Posterior vena cava (tissue), 2 donors: ENCODE data around the gene NSUN4. TPM values are rescaled to one million over a fixed set of nuclear protein-coding genes. Genes with fewer than 3 reads are reported as not detected.
A peak's percentile ranks its signal among the peaks of the same experiment; 100 is the strongest.

Experiments used
- DNase-seq: peaks from one replicate; pipeline ENCODE4 v3.0.0-alpha.2; 2020; ENCODE audit warnings: low spot score
- intact Hi-C, 2 donors: fragments of 100-400 bp; cut with DNase I; formaldehyde crosslinking; loops; one replicate each; pipeline versions ENCODE4 v1.14.1 to v1.14.2; 2022 to 2023
- total RNA-seq, 2 donors: library from RNA; stranded (reverse); fragmentation: NEBNext Ultra II Directional; extraction: Animal tissue kit (Norgen Biotek cat#: 25700); gene quantifications; one replicate each; pipeline ENCODE4 v1.2.1, GENCODE V29; 2021
- donor health status: DM: yes; HTN: yes; CAD: no.
- donor health status: DM: yes; HTN: yes; CAD: no.

The NSUN4 gene
- total RNA-seq, 2 donors from 2014 or later: 17.3 to 18.9 TPM

DNA sequence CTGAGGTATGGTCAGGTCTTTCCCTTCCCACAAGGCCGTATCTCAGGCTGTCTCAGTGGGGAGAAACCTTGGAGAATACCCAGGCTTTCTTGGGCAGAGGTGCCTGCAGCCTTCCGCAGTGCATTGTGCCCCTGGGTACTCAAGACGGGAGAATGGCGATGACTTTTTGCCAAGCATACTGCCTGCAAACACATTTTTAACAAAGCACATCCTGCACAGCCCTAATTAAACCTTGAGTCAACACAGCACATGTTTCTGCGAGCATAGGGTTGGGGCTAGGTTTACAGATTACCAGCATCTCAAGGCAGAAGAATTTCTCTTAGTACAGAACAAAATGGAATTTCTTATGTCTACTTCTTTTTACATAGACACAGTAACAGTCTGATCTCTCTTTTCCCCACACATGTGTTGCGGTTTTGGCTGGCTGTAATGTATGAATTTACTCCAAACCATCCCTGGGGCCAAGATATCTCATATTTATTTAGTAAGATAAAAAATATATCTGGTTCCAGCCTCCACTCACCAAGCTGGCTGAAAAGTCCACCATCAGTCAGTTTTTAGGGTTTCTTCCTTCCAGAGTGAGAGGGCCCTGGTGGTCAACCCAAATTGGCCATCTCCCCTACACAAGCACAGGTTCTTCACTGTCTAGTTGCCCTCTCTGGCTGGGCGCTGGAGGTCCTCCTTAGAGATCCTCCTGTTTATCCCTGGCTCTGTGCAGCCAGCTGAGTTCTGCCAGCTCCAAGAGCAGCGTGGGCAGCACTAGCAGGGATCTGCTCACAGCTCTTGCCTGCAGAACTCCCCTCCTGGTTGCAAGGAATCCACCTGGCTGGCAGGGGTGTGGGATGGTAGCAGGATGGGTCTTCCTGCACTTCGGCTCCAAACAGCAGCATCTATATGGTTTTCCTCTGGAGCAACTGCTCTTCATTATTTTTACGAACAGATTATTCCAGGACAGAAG lies 56.1 kb downstream of the NSUN4 start:
- DNase-seq: no peak
- intact Hi-C loops: no loop called here

DNA sequence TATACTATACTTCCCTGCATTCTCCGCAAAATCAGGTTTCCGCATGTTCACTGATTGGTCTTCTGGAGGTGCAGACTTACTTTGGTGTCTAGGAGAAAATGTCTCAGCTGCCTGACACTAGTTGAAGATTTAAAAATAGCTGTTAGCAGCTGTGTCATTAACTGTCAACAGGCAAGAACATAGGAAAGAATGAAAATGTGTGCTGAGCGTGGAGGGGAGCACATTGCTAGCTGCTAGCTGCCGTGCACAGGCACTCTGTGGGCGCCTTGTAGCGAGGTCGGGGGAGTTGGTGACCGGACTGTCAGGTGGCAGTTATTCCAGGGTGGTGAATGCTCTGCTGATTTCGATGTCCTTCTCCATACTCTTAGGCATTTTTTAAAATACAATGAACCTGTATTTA lies 58.7 kb downstream of the NSUN4 start:
- intact Hi-C loops: no loop called here

DNA sequence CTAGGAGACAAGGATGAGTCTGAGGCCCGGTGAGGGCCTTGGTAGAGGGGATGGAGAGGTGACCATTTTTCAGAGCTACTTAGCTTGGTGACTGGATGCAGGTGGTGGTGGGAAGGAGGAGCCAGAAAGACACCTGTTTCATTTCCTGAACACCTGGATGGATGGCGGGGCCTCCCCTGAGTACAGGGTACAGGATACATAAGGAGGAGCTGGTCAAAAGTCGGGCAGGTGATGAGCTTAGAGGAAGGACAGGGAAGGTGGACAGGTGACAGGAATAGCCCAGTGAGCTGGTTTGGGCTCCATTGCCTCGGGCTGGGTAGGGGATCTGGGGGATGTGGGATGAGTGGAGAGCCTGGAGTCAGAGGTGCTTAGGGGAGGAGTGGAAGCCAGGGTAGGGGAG lies 59.8 kb downstream of the NSUN4 start:
- no peak for DNase-seq
- intact Hi-C loops: no loop called here

More for the DNA sequence above, 58.7 kb downstream of the NSUN4 start:
- DNase-seq: no peak

DNA sequence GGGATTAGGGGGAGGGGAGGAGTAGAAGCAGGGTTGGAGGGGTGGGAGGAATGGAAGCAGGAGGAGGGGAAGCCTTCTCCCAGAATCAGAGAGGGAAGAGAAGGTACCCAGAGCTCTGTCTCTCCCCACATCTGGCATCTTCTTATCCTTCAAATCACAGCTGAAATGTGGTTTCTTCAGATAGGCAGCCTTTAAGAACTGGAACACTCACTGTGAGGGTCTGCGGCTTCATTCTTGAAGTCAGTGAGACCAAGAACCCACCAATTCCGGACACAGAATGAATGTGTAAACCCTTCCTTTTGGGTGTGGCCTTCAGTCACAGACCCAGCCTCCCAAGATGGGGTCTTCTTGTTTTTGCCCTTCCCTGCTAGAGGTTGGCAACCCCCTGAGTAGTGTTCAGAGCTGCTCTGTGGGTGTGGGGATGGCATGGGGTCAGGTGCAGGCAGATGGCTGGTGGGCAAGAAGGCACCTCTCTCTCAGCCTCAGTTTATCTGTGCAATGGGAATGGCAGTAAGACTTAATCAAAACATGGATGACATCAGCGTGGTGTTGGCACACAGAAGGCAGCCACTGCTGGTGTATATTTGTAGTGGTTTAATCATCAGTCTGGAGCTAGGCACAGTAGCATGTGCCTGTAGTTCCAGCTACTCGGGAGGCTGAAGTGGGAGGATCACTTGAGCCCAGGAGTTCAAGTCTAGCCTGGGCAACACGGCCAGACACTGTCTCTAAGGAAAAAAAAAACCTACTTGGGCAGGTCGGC lies 60.7 kb downstream of the NSUN4 start:
- intact Hi-C loops: no loop called here
- no peak for DNase-seq

DNA sequence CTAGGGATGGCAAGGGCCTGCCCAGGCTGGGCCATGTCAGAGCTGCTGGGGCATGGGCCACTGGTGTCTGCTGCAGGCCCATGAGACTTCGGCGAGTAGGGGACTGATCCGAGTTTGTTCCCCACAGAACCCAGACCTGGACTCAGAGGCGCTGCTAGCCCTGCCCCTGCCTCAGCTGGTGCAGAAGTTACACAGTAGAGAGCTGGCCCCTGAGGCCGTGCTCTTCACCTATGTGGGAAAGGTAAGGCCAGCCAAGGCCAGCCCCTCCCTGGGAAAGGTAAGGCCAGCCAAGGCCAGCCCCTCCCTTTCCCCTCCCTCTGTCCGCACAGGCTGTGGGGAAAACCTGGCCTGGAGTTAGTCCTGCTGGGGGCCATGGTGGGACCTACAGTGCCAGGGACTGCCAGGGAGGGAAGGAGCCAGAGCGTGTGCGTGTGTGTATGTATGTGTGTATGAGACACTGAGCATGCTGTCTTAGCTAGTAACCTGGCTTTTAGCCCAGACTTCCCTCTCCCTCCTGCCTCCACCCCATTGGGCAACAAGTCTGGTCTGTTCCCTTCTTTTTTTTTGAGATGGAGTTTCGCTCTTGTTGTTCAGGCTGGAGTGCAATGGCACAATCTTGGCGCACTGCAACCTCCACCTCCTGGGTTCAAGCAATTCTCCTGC lies 61.5 kb downstream of the NSUN4 start:
- DNase-seq: no peak
- intact Hi-C loops: no loop called here

DNA sequence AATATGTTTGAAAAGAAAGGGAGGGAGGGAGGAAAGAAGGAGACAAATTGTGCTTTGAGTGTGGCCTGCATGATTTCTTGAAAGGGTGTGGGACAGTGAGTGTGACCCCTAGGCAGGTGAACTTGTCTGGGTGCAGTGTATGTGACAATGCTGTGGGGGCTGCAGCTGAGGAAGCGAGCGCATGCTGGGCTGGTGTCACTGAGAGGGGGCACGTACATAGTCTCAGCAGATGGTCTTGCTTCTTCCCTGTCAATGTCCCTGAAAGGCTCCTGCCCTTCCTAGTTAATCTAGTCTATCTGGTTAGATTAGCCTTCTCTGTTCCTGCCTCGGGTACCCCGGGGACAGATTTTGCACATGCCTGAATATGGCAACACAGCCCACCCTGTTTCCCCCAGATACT lies 63.3 kb downstream of the NSUN4 start:
- intact Hi-C loops: loop anchor here in 1 of 2 donors (1.0 kb wide), 1 partner anchor 123 kb away; no protein-coding TSS in a partner anchor
- no peak for DNase-seq

DNA sequence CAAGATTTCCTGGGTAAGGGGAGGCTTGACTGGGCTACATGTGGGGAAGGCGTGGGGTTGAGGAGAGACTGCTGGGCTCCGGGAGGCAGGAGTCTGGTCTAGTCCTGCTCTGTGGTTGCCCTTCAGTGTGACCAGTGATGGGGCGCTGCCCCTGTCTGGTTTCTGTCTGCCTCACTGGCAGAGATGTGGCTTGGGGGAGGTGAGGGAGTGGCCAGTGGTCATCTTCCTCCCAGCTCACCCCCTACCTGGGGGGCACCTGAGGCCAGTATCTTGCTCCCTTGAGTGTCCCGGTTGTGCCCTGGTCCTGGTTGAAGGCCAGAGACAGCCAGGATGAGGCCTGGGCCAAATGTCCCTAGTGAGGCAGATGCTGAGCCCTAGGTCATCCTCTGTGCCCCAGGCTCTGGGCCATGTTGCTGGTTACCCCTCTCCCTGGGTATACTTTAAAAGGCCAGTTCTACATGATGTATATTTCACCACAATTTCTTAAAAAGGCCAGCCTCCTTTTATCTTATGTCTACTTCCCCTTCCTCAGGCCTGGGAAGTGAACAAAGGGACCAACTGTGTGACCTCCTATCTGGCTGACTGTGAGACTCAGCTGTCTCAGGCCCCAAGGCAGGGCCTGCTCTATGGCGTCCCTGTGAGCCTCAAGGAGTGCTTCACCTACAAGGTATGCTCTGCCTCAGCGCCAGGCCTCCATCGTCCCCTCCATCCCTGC lies 64.0 kb downstream of the NSUN4 start:
- intact Hi-C loops: loop anchor here in 1 of 2 donors (1.0 kb wide), 1 partner anchor 123 kb away; no protein-coding TSS in a partner anchor
- DNase-seq: no peak

DNA sequence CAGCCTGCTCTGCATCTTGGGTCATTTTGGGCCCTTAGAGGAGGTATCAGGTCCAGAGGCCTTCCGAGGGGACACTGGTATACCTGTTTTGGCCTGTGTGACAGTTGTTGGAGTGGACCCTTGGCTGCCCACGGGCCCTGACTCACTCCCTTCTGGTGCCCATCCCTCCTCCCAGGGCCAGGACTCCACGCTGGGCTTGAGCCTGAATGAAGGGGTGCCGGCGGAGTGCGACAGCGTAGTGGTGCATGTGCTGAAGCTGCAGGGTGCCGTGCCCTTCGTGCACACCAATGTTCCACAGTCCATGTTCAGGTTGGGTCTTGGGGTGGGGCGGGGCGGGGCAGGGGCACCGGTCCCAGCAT lies 64.6 kb downstream of the NSUN4 start:
- no peak for DNase-seq
- intact Hi-C loops: no loop called here

DNA sequence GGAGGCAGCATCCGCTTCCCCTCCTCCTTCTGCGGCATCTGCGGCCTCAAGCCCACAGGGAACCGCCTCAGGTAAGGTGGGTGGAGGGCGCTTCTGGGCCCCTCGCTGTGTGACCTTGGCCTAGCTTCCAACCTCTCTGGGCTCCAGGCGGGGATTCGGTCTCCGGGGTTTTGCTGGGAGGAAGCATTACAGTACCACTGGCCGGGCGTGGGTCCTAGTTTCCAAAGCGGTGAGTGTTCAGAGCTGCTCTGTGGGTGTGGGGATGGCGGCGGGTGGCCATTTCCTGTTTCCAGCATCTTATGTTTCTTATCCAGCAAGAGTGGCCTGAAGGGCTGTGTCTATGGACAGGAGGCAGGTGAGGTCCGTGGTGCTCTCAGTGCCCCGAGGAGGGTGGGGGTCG lies 65.1 kb downstream of the NSUN4 start:
- intact Hi-C loops: no loop called here
- DNase-seq: no peak

DNA sequence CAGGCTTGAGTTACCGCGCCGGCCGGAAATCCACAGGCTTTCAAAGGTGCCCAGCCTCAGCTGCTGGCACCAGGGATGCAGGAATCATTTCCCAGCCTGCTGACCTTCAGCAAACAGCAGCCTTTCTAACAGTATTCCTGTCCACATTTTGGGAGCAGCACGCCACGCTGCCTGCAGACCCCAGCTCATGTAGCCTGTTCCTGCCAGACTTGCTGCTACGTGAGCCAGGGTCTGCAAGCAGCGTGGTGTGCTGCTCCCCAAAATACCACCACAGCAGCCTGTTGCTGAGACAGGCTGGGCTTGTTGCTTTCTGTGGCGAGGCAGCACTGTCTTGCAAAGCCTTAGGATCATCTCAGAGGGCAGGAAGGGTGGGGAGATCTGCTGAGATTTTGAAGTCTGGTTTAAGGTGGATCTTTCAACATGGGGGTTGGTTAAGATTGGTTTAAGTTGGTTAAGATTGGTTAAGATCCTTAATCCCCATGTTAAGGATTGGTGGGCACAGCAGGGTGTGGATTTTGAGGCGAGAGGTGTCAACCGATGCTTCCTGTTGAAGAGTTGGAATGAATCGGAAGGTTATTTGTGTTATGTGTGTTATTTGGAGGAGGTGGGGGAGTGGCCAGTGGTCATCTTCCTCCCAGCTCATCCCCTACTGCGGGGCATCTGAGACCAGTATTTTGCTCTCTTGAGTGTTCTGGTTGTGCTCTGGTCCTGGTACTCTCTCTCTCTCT lies 66.4 kb downstream of the NSUN4 start:
- DNase-seq: no peak
- intact Hi-C loops: no loop called here

DNA sequence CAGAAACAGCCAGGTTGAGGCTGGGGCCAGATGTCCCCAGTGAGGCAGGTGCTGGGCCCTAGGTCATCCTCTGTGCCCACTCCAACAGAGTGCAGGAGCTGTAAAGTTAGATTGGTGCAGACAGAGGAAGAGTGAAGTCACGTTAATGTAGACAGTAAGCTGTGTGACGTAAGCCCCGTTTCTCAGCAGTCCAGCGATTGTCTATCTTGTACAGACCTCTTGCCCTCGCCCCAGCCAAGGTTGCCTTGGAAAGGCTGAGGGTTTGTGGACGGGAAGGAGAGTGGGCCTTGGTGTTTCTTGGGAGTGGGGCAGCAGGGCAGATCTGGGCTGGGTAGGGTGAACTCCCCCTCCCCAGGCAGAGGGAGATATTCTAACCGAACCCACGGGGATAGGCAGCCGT lies 67.0 kb downstream of the NSUN4 start:
- peak; percentile 73 for DNase-seq
- intact Hi-C loops: no loop called here

DNA sequence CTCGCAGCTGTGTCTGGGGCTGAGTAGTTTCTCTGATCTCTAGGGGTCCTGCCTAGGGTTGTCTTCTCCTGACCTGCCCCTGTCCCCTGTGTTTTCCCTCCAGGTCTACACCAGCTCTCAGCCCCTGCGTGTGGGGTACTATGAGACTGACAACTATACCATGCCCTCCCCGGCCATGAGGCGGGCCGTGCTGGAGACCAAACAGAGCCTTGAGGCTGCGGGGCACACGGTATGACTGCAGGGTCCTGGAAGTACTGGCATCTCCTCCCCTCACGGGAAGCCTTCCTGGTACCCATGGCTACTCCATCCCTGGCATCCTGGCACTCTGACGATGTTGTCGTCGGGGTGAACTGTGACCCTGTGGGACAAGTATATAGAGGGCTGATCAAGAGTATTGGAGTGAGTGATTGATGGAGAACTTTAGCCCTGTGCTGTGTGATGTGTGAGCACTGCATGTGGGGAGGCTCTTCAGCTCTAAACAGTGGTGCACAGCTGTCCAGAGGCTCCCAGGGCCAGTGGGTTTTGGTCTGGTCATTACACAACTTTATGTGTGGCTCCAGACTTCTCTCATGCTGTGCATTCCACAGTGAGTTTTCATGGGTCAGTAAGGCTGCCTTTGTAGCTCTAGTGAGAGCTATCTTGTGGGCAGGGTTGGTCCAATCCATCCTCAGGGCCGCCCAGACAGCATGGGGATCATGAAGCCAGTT lies 67.9 kb downstream of the NSUN4 start:
- intact Hi-C loops: no loop called here
- peak; percentile 66 for DNase-seq

DNA sequence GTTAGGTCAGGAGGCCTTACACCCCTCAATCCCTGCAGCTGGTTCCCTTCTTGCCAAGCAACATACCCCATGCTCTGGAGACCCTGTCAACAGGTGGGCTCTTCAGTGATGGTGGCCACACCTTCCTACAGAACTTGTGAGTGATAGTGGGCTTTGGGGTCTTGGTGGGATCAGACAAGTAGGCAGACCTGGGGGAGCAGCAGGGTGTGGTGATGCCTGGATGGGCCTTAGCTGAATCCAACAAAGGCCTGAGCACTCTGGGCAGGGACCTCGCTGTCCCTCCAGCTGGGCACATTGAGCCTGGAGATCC lies 68.4 kb downstream of the NSUN4 start:
- peak; percentile 58 for DNase-seq
- intact Hi-C loops: no loop called here

DNA sequence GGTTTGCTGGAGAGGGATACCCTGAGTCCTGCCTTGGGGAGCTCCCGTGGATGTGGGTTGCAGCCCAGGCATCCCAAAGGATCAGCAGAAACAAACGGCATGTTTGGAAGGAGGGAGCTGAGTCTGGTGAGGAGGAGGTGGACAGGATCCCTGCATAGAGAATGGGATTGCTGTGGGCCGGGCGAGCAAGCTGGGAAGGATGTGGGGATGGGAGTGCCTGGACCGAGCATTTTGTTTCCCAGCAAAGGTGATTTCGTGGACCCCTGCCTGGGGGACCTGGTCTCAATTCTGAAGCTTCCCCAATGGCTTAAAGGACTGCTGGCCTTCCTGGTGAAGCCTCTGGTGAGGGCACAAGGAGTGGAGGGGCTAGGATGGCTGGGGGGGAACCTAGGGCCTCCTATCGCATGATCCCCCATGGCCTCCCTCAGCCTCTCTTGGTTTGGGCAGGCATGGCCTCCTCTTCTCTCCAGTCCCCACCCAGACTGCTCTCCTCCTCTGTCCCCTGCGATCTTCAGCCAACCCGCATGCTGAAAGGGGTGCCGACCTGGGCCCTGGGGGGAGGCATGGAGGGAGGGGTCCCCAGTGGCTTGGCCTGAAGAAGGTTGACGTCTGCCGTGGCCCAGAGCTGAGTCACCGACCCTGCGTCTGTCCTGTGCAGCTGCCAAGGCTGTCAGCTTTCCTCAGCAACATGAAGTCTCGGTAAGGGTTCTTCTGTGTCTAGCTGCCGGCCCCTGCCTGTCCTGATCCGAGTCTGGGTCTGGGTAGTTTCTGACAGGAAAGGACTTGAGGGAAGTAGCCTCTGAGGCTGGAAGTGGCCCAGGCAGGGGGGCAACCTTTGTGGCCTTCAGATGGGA lies 69.8 kb downstream of the NSUN4 start:
- intact Hi-C loops: no loop called here

DNA sequence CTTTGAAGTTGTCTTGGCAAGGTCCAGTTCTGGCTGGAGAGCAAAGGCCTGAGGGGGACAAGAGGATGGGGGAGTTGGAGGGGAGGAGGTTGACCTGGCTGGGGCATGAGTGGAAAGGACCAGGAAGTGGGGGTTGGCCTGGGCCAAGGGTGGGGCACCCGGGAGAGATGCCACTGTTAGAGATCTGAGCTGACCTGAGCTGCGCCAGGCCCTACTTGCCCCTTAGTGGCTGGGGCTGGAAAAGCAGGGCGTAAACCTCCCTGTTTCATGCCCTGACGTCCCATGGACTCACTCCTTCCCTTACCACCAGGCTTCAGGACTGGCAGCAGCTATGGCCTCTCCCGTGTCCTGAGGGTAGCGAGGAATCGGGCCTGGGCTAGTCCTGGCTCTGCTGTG lies 70.4 kb downstream of the NSUN4 start:
- intact Hi-C loops: no loop called here
- DNase-seq: peak; percentile 75

More for the DNA sequence above, 69.8 kb downstream of the NSUN4 start:
- peak; percentile 87 for DNase-seq
